NCI-H128 (cell line): Measurements from ENCODE around the gene PKP4.

Experiments used
- DNase-seq: peaks from one replicate; lab custom pipeline; 2025; ENCODE audit not compliant: unreplicated experiment; lab: John Stamatoyannopoulos, UW

PKP4 gene

GRCh38 chr2:158647436-158648231, 190.9 kb downstream of the PKP4 start:
- DNase-seq = no peak

DNA sequence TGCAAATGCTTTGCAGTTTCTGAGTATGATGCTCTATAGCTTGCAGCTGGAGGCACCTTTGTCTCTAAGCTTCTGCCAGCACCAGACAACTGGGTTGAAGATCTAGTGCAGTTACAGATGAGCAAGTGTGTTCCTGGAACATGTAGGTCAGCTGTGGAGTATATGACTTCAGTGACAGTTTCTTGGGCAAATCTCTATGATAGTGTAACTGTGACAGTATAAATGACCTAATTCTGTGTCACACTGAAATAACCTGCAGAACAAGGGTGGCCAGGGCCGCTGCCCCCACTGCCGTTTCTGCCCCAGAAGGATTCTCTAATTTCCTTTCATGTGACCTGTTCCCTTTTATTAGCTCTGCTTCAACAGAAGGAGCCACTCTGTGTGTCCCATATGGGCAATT, 193.1 kb downstream of the PKP4 start:
- DNase-seq = no peak

DNA sequence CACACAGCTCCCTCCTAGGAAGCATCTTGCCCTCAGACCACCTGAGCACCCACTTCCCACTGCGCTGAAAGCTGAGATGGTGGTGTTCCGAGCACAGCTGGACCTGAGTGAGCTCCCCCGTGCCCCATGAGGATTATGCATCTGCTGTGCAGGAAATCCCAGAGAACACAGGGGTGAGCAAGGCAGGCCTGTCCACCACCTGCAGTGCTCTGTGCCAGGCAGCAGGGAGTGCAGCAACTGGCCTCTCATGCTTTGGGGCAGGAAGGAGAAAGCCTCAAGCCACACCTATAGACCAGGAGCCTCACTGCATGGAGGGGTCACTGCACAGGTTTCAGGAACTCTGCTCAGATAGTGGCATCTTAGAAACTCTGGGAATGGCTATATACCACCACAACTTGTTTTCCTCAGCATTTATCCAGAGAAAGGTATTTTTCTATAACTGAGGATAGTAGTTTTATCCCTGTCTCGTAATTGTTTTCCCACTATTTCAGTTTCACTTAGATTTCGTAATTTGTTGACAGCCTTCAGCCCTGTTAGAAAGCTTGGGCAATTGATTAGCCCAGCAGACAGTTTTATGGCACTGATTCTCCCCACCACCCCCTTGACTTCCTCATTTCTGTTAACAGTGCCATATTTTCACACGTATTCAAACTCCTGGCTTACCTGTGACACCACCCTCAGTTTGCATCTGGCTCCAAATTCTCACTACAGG, 194.1 kb downstream of the PKP4 start:
- DNase-seq = no peak

GRCh38 chr2:158651358-158652057, 194.8 kb downstream of the PKP4 start:
- DNase-seq = no peak

- no peak for DNase-seq
These were observed 198.9 kb downstream of the PKP4 start for GRCh38 chr2:158655628-158656027.

DNA sequence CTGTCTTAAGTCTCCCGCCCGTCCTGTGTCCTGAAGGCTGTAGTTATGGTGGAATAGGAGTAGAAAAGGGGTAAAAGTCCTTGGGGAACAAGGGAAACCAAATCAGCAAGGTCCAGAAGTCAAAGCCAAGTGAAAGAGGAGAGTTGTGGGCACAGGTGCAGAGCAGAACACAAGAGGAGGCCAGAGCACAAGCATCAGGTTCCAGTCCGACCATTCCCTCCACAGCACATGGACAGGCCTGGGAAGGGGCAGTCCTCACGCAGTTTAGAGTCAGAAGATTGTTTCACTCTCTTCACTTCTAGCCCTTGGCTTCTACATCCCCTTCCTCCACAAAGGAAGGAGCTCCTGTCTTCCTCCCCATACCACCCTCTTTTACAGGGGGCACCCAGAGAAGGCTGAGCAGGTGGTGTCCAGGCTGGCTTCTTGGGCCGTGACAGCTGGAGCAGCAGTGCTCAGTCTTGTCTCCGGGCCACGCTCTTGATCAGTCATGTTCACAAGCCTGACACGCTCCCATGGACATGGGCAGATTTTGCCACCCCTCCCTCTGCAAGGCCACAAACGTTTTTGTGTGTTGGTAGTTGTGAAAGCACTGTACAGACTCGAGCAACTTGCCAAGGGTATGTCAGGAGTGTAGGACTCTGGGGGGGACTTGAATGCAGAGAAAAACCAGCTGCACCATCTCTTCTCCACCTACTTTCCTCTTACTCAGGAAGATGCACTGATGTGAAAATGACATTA, 199.9 kb downstream of the PKP4 start:
- DNase-seq = no peak

DNA sequence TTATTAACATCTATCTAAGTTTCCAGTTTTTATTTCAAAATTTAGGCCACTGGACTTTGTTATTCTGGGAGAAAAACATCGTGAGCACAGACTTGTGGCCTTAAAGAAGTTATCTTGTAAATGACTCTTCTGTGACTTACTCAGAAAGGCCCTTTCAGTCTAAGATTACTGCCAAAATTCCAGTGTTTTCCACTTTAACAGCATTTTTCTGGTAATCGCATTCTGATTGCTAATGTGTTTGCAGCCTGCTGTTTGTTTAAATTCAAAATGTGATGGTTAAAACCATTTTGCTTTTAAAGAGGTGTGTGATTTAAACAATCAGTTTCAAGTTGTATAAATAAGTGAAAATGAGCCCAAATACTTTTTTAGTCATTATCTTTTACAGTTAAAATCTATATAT, 201.6 kb downstream of the PKP4 start:
- DNase-seq = no peak

GRCh38 chr2:158659483-158659882, 202.7 kb downstream of the PKP4 start:
- DNase-seq = no peak

DNA sequence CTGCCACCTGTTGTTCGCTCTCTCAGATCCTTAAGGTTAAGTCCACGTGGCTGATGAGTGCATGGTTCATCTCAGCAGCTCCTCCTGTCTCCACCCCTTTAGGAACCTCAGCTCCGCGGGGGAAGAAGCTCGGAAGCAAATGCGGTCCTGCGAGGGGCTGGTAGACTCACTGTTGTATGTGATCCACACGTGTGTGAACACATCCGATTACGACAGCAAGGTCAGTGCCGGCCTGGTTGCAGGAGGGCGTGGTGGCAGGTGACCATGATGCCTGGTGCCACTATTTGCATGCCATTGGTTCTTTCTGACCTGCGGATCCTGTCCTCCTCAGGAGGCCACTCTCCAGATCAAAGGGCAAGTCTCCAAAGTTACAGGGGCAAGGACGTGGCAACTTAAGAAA, 204.5 kb downstream of the PKP4 start:
- no peak for DNase-seq

- DNase-seq = no peak
These were observed 205.7 kb downstream of the PKP4 start for GRCh38 chr2:158662421-158662820.

DNA sequence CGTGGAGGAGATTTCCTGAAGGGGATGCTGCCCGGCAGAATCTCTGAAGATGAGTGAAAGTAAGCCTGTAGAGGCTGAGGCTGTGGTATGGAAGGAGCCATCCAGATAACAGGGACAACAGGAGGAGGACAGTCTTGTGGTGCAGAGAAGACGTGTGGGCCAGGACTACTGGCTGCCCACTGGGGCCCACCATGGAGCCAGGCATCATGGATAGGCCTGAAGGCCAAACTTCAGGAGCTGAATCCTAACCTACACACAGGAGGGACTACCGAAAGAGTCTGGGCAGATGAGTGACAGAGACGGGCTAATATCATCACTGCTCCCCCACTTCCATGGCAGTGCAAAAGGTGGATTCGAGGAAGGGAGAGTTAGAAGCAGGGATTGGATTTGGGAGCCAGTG, 207.0 kb downstream of the PKP4 start:
- DNase-seq = no peak

GRCh38 chr2:158664987-158665386, 208.2 kb downstream of the PKP4 start:
- DNase-seq = no peak

DNA sequence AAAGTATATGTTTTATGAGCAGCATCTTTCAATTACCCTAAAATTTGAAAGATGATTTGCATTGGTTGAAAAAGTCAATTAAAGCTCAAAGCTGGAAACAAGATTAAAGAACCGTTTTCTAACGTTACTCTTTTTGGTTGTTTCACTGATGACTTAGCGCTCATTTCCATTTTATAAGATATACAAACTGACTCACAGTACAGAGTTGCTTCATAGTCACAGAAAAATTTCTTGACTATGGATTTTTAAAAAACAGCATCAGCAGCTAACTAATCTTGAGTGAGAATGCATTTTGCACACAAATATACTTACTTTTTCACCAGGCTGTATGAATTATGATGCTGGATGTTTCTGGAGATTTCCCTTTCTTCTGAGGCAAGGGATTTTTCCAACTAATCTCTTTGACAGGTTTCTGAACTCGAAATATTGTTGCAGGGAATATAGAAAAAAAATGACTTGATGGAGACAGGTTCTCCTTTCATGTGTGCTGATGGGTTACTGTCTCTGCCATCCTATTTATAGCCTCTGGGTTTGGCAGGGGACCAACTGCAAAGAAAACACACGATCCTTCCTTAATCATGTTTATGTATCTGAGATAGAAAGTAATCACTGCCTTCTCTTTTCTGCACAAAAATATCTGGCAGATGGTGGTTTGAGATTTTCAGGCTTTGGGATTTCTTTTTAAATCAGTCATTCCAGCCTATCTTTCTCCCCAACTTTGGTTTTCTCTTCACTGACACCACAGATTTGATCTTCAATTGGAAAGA, 209.0 kb downstream of the PKP4 start:
- no peak for DNase-seq

DNA sequence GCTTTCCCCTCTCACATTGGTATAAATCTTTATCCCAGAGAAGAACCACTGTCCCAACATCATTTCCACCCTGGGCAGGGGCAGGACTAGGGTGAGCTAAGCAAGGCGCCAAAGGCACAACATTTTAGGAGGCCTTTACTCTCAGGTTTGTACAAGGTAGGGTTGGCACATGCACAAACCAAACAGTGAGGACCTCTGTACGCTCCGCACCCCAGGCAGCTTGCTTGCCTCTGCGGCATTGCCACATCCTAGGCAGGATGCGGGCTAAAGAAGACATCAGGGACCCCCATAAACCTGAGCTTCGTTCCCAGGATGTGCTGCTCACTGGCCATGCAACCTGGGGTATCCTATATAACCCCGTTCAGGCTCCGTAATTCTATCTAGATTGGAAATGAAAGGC, 210.2 kb downstream of the PKP4 start:
- DNase-seq = no peak

DNA sequence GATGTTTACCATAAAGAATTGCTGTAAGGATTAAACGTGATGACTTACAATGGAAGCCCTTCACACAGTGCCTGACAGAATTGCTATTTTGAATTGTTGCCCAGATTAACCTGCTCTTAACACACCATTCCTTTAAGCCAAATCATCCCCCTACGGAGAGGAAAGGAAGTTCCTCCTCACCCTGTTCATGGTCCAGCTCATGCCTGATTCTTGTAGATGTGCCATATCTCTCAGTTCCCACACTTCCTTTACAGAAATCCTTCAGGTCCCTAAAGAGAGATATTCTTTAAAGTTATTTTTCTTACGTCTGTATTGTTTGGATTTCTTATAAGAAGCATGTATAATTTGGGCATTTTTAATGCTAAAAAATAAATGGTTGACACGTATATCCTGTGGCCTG, 210.8 kb downstream of the PKP4 start:
- DNase-seq = no peak

GRCh38 chr2:158668001-158668765, 211.4 kb downstream of the PKP4 start:
- no peak for DNase-seq

GRCh38 chr2:158670292-158670691, 213.5 kb downstream of the PKP4 start:
- DNase-seq = no peak

- DNase-seq = no peak
These were observed 214.9 kb downstream of the PKP4 start for GRCh38 chr2:158671360-158672245.

DNA sequence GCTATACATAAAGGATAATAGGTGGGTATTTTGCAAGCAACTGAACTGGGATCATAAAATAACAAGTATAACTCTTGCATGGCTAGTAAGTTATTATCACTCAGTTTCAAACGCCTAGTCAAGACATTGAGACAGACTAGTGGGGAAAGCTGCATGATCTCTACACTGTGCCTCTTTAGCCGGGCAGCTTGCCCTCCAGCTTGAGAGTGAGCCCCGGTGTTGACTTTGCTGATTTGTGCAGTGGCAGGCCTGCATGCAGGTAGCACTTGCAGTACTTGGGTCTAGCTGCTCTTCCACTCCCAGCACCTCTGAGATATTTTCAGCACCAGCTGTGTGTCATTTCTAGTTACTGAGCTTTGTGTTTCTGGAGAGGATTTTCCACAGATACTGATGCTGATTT, 219.5 kb downstream of the PKP4 start:
- no peak for DNase-seq
